Measurements from ENCODE around the gene LSM4.

GRCh38 chr19:18300930-18301717, 21.8 kb downstream of the LSM4 start:
- no peak for TF ChIP-seq POLR2A (IDR thresholded peaks at IDR 0.05; ENCODE audit: low read depth, low read length)
- TF ChIP-seq POLR2AphosphoS5 (IDR thresholded peaks at IDR 0.05; ENCODE audit: low read depth, low read length), result no peak

Measured in GM12892 (cell line).